Measurements from ENCODE around the gene HOTAIR. TPM values are rescaled to one million over a fixed set of nuclear protein-coding genes. Genes with fewer than 3 reads are reported as not detected.

HOTAIR gene
- total RNA-seq, 1 donor from 2014 or later: 1.4 TPM

GRCh38 chr12:53980104-53980801, 5.5 kb upstream of the HOTAIR start:
- Mint-ChIP-seq H3K4me3 (ENCODE audit: unreplicated experiment) (no peak overlapping the region), H3K27me3 (ENCODE audit: unreplicated experiment) (peaks cover 35% of the 10 kb centered on the region), H3K27ac (ENCODE audit: unreplicated experiment) (no peak overlapping the region), H3K36me3 (ENCODE audit: low read depth, unreplicated experiment) (no peaks in the 10 kb centered on the region), H3K4me1 (ENCODE audit: unreplicated experiment) (peaks cover 34% of the 10 kb centered on the region), H3K9me3 (ENCODE audit: unreplicated experiment) (no peaks in the 10 kb centered on the region)
- no peak for DNase-seq (ENCODE audit: low spot score)
- TF ChIP-seq CTCF (IDR thresholded peaks at IDR 0.05; ENCODE audit: unreplicated experiment): no peak

GRCh38 chr12:53978477-53979356, 4.0 kb upstream of the HOTAIR start:
- DNase-seq (ENCODE audit: low spot score): no peak
- H3K9me3 Mint-ChIP-seq (ENCODE audit: unreplicated experiment): no peaks in the 10 kb centered on the region
- H3K27ac Mint-ChIP-seq (ENCODE audit: unreplicated experiment): no peak overlapping the region
- no peak overlapping the region for H3K4me3 Mint-ChIP-seq (ENCODE audit: unreplicated experiment)
- H3K4me1 Mint-ChIP-seq (ENCODE audit: unreplicated experiment): peaks cover 31% of the 10 kb centered on the region
- no peak for TF ChIP-seq CTCF (IDR thresholded peaks at IDR 0.05; ENCODE audit: unreplicated experiment)
- peaks cover 38% of the 10 kb centered on the region for H3K27me3 Mint-ChIP-seq (ENCODE audit: unreplicated experiment)
- no peaks in the 10 kb centered on the region for H3K36me3 Mint-ChIP-seq (ENCODE audit: low read depth, unreplicated experiment)

GRCh38 chr12:53977596-53978445, 3.1 kb upstream of the HOTAIR start:
- H3K27me3 Mint-ChIP-seq (ENCODE audit: unreplicated experiment): peaks cover 39% of the 10 kb centered on the region

GRCh38 chr12:53976823-53977595, 2.3 kb upstream of the HOTAIR start:
- no peak for DNase-seq (ENCODE audit: low spot score)
- H3K27me3 Mint-ChIP-seq (ENCODE audit: unreplicated experiment): peaks cover 42% of the 10 kb centered on the region
- H3K36me3 Mint-ChIP-seq (ENCODE audit: low read depth, unreplicated experiment): no peaks in the 10 kb centered on the region
- peaks cover 23% of the 10 kb centered on the region for H3K4me1 Mint-ChIP-seq (ENCODE audit: unreplicated experiment)
- TF ChIP-seq CTCF (IDR thresholded peaks at IDR 0.05; ENCODE audit: unreplicated experiment): no peak
- no peak overlapping the region for H3K27ac Mint-ChIP-seq (ENCODE audit: unreplicated experiment)
- no peaks in the 10 kb centered on the region for H3K9me3 Mint-ChIP-seq (ENCODE audit: unreplicated experiment)
- no peak overlapping the region for H3K4me3 Mint-ChIP-seq (ENCODE audit: unreplicated experiment)

More at GRCh38 chr12:53977596-53978445, 3.1 kb upstream of the HOTAIR start:
- no peak for TF ChIP-seq CTCF (IDR thresholded peaks at IDR 0.05; ENCODE audit: unreplicated experiment)
- Mint-ChIP-seq H3K4me1 (ENCODE audit: unreplicated experiment) (peaks cover 29% of the 10 kb centered on the region), H3K27ac (ENCODE audit: unreplicated experiment) (no peak overlapping the region), H3K4me3 (ENCODE audit: unreplicated experiment) (no peak overlapping the region), H3K9me3 (ENCODE audit: unreplicated experiment) (no peaks in the 10 kb centered on the region), H3K36me3 (ENCODE audit: low read depth, unreplicated experiment) (no peaks in the 10 kb centered on the region)
- DNase-seq (ENCODE audit: low spot score): no peak
